ENCODE results near the gene TECR.
A peak's percentile ranks its signal among the peaks of the same experiment; 100 is the strongest.
"Not testable (repeated sequence)": the region's sequence is repeated elsewhere in the genome, so short reads cannot be mapped to it uniquely, and the experiment has no call there.

Gene TECR

GRCh38 chr19:14529254-14530004 lies at the start of gene TECR:
TECR (plus strand) TSS chr19:14529594; CDS start chr19:14529697, 103 bp downstream.
- peak; percentile 100 for DNase-seq (ENCODE audit: low read depth in 2 of 2)

DNA sequence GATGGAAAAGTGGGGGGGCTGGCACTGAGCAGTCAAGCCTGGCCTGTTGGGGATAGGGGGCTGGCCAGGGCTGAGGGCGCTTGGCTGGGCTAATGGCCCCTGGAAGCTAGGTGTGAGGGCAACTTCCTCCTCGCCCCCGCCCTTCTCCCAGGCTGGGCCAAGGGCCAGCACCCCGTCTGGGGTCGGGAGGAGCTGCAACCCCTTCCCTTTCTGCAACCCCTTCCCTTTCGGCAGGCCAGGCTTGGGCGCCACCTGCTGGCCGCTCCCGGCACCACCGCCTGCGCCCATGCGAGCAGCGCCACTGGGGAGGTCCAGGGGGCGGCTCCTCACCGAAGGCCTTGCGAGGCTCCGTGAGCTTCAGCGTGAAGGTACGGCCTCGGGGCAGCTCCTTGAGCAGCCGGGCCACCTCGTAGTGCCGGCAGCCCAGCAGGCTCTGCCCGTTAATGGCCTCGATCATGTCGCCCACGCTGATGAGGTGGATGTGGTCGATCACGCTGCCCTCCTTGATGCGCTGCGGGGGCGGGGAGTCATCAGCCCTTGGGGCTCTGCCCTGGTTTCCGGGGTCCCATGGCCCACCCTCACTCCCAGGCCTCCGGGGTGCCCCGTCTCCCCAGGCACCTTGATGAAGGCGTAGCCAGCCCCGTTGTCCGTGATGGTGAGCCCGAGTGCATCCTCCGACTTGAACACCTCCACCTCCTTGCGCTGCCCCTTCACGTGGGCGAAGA lies 49.3 kb upstream of the TECR start:
- DNase-seq (ENCODE audit: low read depth in 2 of 2): peak in 1 of 2 experiments; percentile 69

- no peak for DNase-seq (ENCODE audit: low read depth in 2 of 2)
Measured at GRCh38 chr19:14480700-14481079, 48.7 kb upstream of the TECR start.

DNA sequence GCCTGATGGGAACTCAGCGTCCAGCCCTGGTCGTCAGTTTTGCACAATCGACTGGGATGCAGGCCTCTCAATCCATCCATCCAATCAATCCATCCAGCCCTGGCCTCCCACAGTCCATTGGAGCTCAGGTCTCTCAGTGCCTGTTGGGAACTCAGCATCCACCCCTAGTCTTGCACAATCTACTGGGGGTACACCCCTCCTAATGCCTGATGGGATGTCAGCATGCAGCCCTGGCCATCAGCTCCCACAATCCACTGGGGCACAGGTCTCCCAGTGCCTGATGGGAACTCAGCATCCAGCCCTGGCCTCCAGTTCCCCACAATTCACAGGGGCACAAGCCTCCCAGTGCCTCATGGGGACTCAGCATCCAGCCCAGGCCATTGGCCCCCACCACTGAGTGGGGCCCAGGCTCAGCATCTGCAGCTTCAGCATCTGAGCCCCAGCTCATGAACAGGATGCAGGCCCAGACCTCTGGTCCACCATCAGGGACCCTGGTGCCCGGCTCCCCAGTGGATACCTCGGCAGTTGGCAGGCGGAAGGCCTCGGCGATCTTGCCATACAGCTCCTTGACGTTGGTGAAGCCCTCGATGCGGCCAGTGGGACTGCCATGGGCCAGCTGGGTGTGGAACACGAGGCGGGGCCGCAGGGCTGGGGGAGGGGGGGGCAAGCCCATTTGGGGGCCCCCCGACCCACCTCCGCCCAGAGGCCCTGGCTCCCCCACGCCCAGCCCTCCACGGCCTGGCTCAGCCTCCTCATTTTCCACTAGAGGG lies 47.0 kb upstream of the TECR start:
- no peak for DNase-seq (ENCODE audit: low read depth in 2 of 2)

DNA sequence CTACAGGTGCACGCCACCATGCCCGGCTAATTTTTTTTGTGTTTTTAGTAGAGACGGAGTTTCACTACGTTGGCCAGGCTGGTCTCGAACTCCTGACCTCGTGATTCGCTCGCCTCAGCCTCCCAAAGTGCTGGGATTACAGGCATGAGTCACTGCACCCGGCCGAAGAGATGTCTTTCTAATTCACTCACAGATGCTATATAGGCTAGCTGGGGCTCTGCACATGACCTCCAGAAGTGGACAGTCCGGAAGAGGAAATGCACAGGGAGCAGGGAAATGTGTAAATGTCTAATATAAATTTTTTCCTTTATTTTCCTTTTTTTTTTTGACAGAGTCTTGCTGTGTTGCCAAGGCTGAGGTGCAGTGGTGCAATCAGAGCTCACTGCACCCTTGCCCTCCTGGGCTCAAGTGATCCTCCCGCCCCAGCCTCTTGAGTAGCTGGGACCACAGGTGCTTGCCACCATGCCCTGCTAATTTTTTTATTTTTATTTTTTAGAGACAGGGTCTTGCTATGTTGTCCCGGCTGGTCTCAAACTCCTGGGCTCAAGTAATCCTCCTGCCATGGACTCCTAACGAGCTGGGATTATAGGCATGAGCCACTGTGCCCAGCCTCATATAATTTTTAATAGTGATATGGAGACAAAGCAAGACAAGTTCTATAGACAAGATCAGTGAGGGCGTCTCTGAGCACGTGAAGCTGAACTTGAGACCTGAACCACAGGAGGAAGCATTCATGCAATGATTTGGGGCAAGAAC lies 41.8 kb upstream of the TECR start:
- no peak for DNase-seq (ENCODE audit: low read depth in 2 of 2)

GRCh38 chr19:14492756-14493337 lies 36.5 kb upstream of the TECR start:
- DNase-seq (ENCODE audit: low read depth in 2 of 2): no peak

- DNase-seq (ENCODE audit: low read depth in 2 of 2): no peak
Measured at GRCh38 chr19:14494411-14494810, 35.0 kb upstream of the TECR start.

DNA sequence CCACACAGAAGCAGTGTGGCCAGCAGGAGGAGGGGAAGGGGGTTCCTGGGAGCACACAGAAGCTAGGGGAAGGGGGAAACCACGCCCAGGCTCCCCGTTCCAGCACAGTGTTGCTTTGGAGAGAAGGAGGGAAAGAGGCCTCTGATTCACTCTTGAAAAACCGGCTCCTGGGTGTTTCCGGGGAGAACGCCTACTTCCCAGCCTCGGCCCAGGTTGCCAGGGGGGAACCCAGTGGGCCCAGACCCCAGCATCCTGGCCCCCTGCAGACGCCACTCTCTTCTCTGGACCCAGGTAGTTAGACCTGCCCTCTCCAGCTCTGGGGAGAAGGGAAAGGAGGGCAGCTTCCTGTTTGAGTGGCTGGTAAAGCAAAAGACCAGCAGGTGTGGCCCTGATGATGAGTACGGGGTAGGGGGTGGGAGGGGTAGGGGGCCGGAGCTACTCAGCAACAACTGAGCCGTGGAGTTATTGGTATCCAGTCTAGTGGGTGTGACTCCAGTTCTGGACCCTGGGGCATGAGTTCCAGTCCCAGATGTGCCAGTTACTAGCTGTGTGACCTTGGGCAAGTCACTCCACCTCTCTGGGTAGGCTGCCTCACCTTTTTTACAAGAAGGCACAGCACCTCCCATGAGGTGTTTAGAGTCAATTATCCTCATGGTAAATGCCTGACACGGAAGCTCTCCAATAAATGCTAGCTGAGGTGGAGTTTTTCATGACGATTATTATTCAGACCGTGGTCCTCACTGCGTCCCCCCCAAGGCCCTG lies 34.3 kb upstream of the TECR start:
- DNase-seq (ENCODE audit: low read depth in 2 of 2): no peak

- DNase-seq (ENCODE audit: low read depth in 2 of 2): no peak
Measured at GRCh38 chr19:14495672-14496028, 33.7 kb upstream of the TECR start.

DNA sequence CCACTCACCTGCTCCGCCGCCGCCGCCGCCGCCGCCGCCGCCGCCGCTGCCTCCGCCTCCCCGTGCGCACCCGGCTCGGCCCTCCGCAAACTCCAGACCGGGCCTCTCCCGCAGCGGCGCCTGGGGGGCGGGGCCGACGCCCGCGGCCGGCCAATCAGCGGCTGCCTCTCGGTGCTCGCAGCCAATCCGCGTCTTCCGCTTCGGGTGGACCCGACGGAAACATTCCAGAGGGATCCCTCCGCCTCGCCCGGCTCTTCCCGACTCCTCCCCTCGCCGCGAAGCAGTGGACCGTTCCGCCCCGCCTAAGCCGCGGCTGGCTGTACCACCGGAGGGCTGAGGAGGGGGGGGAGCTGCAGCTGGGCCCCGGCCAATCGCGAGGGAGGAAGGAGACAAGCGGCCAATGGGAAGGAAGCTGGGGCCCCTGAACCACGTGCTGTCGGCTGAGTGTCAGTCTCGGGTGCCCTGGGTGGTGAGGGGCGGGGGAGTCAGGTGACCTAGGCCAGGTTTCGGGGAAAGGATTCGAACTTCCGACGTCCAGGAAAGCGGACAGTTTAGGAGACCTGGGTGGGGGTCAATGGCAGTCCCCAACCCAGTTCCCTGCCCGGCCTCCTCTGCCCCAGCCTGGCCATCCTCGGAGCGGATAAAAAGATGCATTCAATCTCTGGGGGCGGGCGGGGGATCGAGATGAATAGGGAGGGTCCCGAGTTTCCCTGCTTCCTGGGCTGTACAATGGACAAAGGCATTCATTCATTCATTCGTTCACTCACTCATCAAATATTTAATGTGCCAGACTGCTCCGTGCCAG lies 33.2 kb upstream of the TECR start, which contains the start of gene GIPC1:
Gene GIPC1, minus strand, starts transcription at position 99 of the 805 bp plus-strand sequence. CDS start 13,151 bp downstream, outside the sequence.
- peak; percentile 65 to 76 for DNase-seq (ENCODE audit: low read depth in 2 of 2)

DNA sequence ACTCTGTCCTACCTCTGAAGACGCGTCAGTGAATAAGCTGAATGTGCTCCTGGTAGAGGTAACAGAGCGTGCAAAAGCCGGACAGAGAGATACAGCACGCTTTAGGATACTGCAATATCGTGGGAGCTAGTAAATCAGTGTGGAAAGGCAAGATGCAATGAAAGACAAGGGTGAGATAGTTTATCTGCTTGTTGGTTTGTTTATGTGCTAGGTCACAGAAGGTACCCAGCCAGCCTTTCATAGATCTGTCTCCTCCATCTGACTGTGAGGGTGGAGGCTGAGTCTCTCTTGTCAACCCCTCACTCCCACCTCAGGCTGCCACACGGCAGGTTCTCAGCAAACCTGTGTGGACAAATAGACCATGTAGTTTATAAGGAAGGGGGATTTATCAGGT lies 32.6 kb upstream of the TECR start:
- no peak for DNase-seq (ENCODE audit: low read depth in 2 of 2)

DNA sequence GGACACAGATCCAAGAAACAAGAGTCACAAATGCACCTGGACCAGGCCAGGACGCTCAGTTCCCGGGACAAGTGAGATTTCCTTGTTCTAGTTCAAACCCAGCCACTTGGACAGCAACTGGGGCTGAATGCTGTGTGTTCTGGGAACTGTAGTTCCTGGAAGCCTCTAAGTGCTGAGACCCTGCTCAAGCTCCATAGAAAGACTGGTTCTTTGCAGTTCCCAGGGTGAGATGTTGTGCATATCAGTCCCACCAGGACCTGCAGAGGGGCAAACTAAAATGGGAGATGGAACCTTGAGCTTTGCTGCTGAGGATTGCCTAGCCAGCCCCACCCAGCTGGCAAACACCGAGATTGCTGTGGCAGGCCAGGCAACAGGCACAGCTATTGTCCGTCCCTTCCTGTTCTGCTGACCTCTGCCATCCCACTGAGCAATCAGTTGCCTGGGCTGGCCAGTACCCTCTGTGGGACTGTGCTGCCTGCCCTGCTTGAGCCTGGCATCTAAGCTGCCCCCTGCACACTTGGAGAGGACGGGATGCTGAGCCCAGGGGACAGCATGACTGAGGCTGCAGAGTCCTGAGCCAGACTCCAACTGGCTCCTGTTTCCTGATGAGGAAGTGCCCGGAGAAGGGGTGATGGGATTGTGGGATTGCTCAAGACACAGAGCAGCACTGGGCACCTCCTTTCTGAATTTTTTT lies 32.0 kb upstream of the TECR start:
- DNase-seq (ENCODE audit: low read depth in 2 of 2): no peak

DNA sequence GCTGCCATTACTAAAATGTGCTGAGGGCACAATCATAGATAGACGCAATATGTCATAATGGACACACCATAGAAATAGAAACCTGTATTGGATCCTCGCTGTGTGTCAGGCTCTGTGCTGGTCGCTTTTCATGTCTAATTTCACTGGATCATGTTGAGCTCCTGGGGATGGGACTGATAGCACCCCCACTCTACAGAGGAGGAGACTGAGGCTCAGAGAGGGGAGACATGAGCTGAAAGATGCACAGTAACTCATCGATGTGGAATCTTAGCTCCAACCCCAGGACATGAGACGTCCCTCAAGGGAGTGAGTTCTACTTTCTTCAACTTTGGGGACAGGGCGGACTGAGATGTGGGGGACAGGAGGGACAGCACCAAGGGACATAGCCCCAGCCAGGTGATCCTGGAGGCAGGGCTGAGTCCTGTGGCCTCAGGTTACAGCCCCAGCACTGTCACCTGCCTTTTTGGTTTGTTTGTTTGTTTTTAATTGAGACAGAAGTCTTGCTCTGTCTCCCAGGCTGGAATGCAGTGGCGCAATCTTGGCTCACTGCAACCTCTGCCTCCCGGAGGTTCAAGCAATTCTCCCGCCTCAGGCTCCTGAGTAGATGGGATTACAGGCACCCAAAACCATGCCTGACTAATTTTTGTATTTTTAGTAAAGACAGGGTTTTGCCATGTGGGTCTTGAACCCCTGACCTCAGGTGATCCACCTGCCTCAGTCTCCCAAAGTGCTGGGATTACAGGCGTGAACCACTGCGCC lies 26.9 kb upstream of the TECR start:
- DNase-seq (ENCODE audit: low read depth in 2 of 2): no peak

GRCh38 chr19:14503285-14503684 lies 26.1 kb upstream of the TECR start:
- DNase-seq (ENCODE audit: low read depth in 2 of 2): no peak

GRCh38 chr19:14504575-14504974 lies 24.8 kb upstream of the TECR start:
- DNase-seq (ENCODE audit: low read depth in 2 of 2): not testable (repeated sequence)

GRCh38 chr19:14505488-14506239 lies 23.7 kb upstream of the TECR start:
- DNase-seq (ENCODE audit: low read depth in 2 of 2): peak in 1 of 2 experiments; percentile 69

- DNase-seq (ENCODE audit: low read depth in 2 of 2): no peak
Measured at GRCh38 chr19:14507704-14508542, 21.5 kb upstream of the TECR start.

Data from stimulated activated CD4-positive, alpha-beta T cell treated with anti-CD3 and anti-CD28 coated beads, Interleukin-12 subunit alpha, Interleukin-12 subunit beta, amount 100 ng/mL, for 24 hours (primary cell).